NCI-H446 treated with DMSO at 0.1 percent for 48 hours (cell line): Measurements from ENCODE around the gene RIPOR2.
"Not testable (repeated sequence)": the region's sequence is repeated elsewhere in the genome, so short reads cannot be mapped to it uniquely, and the experiment has no call there.

Experiments
- DNase-seq: peaks from one replicate; lab custom pipeline; 2025; lab: John Stamatoyannopoulos, UW

Gene RIPOR2

GRCh38 chr6:24902782-24903181 is 33.0 kb downstream of the RIPOR2 start:
- no peak for DNase-seq

DNA sequence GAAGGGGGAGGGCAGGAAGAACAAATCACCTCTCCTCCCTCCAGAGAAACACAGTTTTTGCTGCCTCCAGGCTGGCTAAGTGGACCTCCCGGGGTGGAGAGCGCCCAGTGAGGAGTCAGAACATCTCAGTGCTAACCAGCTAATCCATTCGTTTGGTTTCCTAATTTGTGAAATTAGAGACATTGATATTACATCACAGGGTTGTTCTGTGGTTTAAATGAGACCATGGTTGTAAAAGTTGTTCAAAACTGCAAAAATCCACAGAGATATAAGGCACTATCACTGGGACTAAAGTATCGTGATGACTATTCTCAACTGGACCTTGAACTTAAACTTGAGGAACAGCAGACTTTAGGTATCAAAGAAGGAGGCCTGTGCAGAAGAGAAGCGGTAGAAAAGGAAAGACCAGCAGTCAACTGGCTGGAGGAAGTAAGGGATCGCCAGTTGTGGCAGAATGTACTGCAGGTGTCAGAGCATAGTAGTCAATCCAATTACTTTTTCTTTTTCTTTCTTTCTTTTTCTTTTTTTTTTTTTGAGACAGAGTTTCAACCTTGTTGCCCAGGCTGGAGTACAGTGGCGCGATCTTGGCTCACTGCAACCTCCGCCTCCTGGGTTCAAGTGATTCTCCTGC is 33.9 kb downstream of the RIPOR2 start:
- DNase-seq, result no peak

DNA sequence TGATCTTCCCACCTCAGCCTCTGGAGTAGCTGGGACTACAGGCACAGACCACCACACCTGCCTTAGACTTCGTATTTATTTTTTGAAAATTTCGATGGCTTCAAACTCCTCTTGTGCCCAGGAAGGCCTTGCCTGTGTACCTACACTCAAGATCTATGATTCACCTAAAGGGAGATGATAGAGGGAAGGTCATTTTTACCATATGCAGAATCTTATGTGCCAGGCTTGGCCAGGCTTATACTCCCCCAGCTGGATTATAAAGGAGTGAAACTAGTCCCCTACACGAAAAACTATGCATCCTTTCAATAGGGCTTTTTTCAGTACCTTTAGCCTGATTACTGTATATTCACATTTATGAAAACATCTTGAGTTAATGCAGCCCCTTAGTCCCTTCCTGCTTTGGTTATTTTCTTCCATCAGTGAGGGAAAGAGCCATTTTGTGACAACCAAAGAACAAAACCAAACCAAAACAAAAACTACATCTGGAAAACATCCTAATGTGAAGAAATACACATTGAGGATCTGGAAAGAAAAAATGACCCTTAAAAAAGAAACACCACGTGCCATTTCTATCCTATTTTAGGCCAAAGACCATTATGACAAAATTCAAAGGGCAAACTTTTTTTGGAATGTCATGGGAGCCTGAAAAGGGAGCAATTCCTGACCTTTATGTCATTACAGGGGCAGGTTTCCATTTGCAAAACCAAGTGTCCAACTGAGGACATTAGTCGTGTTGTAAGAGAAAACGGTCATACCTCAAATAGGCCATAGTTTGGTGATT is 34.7 kb downstream of the RIPOR2 start:
- DNase-seq, result no peak

DNA sequence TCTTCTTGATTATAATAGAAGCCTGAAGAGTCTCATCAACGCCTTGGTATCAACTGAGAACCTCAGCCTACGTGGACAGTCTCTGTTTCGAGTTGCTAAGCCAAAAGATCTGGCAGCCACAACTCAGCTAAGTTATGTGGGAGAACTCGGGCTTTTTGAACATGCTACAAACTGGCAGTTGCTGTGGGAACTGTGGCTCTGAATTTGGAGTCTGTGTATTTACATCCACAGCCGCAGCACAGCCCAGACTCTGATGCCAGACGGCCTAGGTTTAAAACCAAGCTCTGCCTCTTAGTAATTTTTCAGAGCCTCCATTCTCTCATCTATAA is 35.8 kb downstream of the RIPOR2 start:
- DNase-seq, result no peak

- DNase-seq, result no peak
Measured at GRCh38 chr6:24899136-24899996, 36.4 kb downstream of the RIPOR2 start.

DNA sequence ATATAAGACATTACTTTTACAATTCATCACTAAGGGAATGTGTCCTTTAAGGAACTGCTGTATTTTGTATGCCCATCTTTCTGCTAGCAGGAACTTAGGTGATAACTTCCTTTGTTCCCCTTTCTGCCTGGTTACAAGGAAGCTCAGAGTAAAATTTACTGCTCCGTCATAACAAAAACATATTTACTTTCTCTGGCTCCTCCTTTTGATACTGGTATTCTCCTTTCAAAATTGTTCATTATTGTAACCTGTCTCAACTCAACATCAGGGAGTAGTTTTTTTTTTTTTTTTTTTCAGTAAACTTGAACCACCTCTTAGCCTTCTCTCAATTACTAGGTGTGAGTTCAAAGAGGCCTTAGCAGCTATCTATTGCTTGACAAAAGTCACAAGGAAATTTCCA is 37.1 kb downstream of the RIPOR2 start:
- DNase-seq, result no peak

DNA sequence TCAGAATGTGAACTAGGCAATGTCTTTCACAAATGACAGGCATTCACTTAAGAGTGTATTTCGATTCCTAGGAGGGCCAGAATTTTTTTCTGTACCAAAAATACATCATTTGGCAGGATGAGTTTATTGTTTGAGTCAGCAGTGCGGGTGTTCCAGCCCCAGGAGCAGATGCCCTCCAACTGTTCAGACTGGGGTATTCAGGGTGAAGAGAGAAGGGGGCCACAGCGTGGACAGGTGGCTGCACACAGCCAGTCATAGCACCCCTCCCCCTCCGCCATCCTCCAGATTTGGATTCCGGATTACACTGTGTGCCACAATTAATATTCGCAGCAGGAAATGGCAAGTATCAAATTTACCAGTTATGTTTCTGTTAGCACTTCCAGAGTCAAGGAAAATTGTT is 38.6 kb downstream of the RIPOR2 start:
- DNase-seq, result no peak

DNA sequence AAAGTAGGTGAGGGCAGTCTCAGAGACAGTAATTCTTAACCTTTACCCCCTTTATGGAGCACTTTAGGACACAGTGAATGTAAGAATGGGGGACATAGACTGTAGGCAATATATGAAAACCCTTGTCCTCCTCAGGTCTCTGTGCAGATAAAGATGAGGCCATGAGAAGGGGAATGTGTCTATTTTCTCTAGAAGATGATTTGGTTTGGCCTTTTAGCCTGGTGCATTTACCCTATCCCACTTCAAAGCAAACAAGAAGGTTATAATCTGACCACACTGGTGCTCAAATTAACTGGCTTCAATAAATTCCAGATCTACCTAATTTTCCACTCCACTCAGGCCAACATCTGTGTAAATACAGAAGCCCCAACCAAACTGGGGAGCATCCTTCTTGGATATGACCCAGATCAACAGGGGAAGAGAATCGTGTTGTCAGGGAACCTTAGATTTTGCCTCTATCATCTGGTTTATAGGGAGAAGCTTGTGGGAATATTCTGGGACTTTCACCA is 42.4 kb downstream of the RIPOR2 start:
- no peak for DNase-seq

DNA sequence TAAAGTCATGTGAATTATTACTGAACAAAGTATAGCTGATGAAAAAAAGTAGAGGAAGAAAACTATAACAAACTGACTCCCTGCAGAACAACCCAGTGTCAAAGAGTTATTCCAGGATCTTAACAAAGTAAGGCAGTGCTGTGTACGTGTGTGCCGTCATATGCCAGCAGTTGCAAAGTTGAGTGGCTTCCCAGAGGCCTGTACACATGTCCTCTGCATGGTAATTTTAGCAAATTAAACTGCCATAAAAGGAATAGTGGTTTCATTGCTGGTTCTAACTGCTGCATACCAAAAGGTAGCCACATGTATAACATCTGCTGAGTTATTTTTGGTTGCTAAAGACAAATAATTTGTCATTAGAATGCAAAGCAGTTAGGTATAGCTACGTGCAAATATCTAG is 44.8 kb downstream of the RIPOR2 start:
- DNase-seq, result no peak

DNA sequence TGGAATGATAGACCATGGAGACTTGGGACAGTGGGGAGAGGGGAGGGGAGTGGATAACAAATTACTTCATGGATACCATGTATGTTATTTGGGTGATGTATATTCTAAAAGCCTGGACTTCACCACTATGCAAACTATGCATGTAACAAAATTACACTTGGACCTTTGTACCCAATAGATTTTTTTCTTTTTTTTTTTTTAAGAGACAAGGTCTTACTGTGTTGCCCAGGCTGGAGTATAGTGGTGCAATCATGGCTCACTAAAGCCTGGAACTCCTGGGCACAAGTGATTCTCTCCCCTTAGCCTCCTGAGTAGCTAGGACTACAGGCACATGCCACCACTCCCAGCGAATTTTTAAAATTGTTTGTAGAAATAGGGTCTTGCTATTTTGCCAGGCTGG is 45.3 kb downstream of the RIPOR2 start:
- no peak for DNase-seq

DNA sequence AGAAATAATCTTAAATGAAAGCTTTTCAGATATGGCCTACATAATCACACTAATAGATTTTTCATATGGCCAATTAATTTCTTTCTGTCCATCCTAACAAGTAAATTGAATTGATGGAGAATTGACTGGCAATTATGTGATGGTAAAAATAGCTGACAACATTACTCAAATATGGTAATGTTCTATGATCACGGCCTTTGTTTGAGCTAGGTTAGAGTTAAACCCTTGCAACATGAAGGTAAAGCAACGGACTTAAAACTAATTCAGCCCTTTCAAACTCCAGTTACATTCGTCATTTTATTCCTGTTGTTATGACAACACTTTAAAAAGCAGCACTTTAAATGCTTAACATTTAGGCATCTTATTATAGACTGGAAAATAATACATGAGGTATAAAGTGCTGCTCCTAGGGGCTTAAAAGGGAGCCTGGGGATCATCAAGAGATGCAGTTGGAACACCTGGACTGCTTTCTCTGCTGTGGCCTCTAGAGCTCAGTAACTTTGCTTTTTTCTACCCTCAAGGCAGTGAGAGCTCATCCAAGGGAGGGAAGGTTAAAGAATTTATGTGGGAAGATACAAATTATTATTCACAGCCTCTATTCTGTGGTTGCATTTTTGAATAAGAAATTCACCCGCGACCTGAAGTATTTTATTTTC is 46.9 kb downstream of the RIPOR2 start:
- DNase-seq, result no peak

- no peak for DNase-seq
Measured at GRCh38 chr6:24887545-24888140, 48.1 kb downstream of the RIPOR2 start.

DNA sequence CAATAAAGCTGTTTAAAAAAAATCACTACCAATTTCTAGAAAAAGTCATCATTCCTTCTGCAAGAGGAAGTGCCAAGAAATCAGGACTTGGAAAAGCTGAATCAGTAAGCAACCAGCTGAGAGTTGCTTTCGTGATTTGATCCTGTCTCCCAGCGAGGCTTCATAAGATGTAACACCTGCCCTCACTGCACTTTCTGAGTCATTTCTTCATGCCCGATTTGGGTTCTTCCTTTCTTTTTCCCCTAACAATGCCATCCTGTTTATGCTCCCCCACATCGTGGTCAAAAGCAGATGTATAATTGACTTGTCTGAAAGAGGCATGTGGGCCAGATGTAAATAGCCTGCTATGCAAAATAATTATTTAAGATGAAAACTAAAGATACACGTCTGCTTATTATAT is 52.1 kb downstream of the RIPOR2 start:
- no peak for DNase-seq

DNA sequence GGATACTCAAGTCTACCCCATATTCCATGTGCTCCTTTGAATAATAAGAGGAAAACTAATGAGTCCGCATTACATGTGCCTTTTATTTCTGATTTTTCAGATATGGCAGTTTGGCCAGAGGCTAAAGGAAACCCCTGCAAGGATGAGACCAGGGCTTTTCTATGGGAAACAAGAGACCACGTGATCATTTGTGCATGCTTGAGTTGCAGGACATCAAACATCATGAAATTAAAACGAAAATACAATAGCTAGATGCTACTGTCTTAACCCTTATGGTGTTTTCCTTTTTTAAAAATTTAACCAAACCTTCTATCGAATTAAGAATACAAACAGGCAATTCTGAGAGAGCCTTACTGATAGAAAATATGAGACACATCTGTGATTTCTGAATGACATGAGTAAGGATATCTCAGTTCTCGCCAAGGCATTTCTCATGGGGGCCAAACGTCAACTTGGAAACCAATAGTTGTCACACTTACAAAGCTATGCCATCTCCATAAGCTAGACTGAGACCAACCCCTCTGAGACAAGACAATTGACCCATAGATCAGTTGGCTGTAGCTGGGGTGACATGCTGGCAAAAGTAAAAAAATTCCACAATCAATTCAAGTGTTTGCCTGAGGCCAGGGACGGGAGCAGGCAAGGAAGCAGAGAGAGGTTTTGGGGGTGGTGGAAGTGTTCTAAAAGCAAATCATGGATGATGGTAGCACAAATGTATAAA is 52.8 kb downstream of the RIPOR2 start:
- no peak for DNase-seq

GRCh38 chr6:24882295-24882694 is 53.5 kb downstream of the RIPOR2 start:
- DNase-seq, result no peak

GRCh38 chr6:24881376-24881775 is 54.4 kb downstream of the RIPOR2 start:
- no peak for DNase-seq

DNA sequence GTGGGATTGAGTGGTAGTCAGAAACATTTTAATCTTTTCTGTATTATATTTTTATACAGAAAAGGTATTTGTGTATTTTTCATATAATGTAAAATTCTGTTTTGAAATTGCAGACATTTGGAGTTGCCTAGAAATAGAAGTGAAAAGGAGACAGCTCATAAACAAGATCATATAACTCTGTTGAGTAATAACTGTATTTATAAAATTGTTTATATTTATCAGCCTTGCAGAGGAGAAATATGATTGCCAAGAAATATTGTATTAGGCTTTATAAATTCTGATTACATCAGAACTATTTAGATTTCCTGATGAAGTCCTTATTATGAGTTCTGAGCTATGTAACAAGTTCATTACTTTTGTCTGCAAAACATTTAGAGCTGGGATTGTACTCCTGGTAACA is 55.3 kb downstream of the RIPOR2 start:
- no peak for DNase-seq

- DNase-seq, result no peak
Measured at GRCh38 chr6:24879351-24879750, 56.4 kb downstream of the RIPOR2 start.

DNA sequence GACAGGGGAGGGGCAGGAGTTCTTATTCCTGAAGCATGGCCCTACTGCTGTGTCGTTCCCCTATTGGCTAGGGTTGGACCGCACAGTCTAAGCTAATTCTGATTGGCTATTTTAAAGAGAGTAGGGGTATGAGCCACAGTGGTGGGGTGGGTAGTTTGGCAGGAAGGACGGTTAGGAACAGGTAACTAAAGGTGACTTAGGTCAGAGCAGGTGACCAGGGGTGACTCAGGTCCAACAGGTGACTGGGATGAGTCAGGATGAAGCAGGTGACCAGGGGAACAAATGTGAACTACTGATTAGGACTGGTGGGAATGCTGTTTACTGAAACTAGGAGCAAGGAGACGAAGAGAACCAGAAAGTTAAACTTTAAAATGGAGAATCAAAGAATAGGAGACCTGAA is 58.0 kb downstream of the RIPOR2 start:
- DNase-seq, result not testable (repeated sequence)

GRCh38 chr6:24876499-24877465 is 59.0 kb downstream of the RIPOR2 start:
- no peak for DNase-seq
